Mammary epithelial cell (primary cell): ENCODE data around the gene TACC2.

Experiments used
- EZH2 ChIP-seq: IDR thresholded peaks from 2 replicates; pipeline ENCODE4 v1.6.1; 2012; ENCODE audit warnings: low read length, inconsistent platforms, borderline replicate concordance
- TF ChIP-seq, protein P1 (sequence below), 2 donors: IDR thresholded peaks in 1 of 2; conservative IDR thresholded peaks in 1 of 2; 2 replicates each; pipeline ENCODE4 v1.5.1; 2011 to 2012; ENCODE audit warnings: inconsistent platforms in 2 of 2, low read length in 2 of 2, mild to moderate bottlenecking in 2 of 2, control low read depth in 1 of 2, low read depth in 1 of 2; ENCODE audit not compliant: insufficient read depth in 1 of 2; ENCODE audit errors: extremely low read depth in 1 of 2

DNA sequence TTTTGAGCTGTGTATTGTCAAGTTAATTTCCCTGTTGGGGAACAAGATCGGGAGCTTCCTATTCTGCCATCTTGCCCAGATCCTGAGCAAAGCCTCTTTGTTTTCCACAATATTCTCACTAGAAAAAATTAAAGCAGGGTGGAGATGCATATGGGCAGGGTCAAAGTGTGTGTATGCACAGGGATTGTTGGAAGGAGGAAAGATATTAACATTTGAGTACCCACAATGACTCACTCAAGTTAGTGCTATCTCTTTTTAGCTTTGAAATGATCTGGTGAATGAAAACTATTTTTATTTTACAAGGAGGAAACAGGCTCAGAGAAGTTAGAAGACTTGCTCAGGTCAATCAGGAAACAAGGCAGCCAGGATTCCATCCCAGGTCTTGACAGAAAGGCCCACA lies 275.5 kb downstream of the TACC2 start:
- no peak for TF ChIP-seq EZH2
- TF ChIP-seq, protein P1, sequence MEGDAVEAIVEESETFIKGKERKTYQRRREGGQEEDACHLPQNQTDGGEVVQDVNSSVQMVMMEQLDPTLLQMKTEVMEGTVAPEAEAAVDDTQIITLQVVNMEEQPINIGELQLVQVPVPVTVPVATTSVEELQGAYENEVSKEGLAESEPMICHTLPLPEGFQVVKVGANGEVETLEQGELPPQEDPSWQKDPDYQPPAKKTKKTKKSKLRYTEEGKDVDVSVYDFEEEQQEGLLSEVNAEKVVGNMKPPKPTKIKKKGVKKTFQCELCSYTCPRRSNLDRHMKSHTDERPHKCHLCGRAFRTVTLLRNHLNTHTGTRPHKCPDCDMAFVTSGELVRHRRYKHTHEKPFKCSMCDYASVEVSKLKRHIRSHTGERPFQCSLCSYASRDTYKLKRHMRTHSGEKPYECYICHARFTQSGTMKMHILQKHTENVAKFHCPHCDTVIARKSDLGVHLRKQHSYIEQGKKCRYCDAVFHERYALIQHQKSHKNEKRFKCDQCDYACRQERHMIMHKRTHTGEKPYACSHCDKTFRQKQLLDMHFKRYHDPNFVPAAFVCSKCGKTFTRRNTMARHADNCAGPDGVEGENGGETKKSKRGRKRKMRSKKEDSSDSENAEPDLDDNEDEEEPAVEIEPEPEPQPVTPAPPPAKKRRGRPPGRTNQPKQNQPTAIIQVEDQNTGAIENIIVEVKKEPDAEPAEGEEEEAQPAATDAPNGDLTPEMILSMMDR (conservative IDR thresholded peaks at IDR 0.05 in 1 of 2, IDR thresholded peaks at IDR 0.05 in 1 of 2; ENCODE audit: extremely low read depth in 1 of 2, insufficient read depth in 1 of 2, low read depth in 1 of 2, low read length in 2 of 2) = no peak
